ENCODE results near the gene ANKRD33B.

The ANKRD33B gene

DNA sequence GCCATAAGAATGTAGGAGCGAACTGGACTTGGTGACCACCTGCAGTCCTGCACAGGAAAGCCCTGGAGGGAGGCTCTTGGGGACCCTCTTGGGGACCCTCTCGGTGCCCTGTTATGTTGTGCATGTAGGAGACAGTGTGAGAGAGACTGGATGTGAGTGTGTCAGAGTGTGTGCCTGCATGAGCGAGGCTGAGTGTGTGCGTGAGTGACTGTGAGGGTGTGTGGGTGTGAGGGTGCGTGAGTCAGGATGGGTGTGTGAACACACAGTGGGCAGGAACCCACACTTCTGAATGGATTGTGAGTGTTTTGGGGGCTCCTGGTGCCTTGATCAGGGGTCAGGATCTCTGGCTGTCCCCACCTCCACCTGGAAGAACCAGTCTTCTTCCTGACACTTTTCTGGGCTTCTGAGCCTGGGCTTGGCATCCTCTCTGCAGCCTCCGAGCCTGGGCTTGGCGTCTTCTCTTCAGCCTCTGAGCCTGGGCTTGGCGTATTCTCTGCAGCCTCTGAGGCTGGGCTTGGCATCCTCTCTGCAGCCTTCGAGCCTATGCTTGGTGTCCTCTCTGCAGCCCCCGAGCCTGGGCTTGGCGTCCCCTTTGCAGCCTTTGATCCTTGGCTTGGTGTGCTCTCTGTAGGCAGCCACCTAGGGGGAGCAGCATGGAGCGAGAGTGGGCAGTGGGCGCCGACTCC is 25.6 kb upstream of the ANKRD33B start:
- Histone ChIP-seq H3K4me1 (ENCODE audit: control insufficient read depth, insufficient read depth, low read length) (peaks cover 4% of the 10 kb centered on the region; the same call in 1 of the 2 replicates), H3K27me3 (ENCODE audit: control insufficient read depth, insufficient read depth, low read length) (peaks cover 12% of the 10 kb centered on the region), H3K27ac (ENCODE audit: low read depth, low read length) (no peak overlapping the region), H3K9me3 (ENCODE audit: control insufficient read depth, insufficient read depth, low read depth, low read length) (no peaks in the 10 kb centered on the region), H3K36me3 (ENCODE audit: control insufficient read depth, insufficient read depth, low read length) (no peaks in the 10 kb centered on the region), H3K4me3 (ENCODE audit: low read depth, low read length) (no peak overlapping the region), H3K9ac (ENCODE audit: low read length) (no peak overlapping the region)

- H3K36me3 ChIP-seq (ENCODE audit: control insufficient read depth, insufficient read depth, low read length) = no peaks in the 10 kb centered on the region
- H3K27ac ChIP-seq (ENCODE audit: low read depth, low read length) = no peak overlapping the region
- peaks cover 8% of the 10 kb centered on the region for H3K27me3 ChIP-seq (ENCODE audit: control insufficient read depth, insufficient read depth, low read length)
- peaks cover 4% of the 10 kb centered on the region; the same call in 1 of the 2 replicates for H3K4me1 ChIP-seq (ENCODE audit: control insufficient read depth, insufficient read depth, low read length)
- no peak overlapping the region for H3K4me3 ChIP-seq (ENCODE audit: low read depth, low read length)
- no peaks in the 10 kb centered on the region for H3K9me3 ChIP-seq (ENCODE audit: control insufficient read depth, insufficient read depth, low read depth, low read length)
- no peak overlapping the region for H3K9ac ChIP-seq (ENCODE audit: low read length)
Measured at GRCh38 chr5:10538789-10539686, 24.8 kb upstream of the ANKRD33B start.

DNA sequence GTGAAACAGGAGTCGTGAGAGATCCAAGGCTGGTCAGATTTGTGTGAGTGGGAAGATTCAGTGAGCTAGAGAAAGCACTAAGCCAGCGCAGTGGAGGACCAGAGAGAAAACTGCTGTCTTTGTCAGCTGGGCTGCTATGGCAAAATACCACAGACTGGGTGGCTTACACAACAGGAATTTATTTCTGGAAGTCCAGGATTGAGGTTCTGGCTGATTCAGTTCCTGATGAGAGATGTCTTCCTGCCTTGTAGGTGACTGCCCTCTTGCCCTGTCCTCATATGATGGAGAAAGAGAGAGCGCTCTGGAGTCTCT is 24.2 kb upstream of the ANKRD33B start:
- Histone ChIP-seq H3K4me1 (ENCODE audit: control insufficient read depth, insufficient read depth, low read length) (peaks cover 4% of the 10 kb centered on the region; the same call in 1 of the 2 replicates), H3K4me3 (ENCODE audit: low read depth, low read length) (no peak overlapping the region), H3K9ac (ENCODE audit: low read length) (no peak overlapping the region), H3K9me3 (ENCODE audit: control insufficient read depth, insufficient read depth, low read depth, low read length) (no peaks in the 10 kb centered on the region), H3K27me3 (ENCODE audit: control insufficient read depth, insufficient read depth, low read length) (peaks cover 8% of the 10 kb centered on the region), H3K27ac (ENCODE audit: low read depth, low read length) (no peak overlapping the region), H3K36me3 (ENCODE audit: control insufficient read depth, insufficient read depth, low read length) (no peaks in the 10 kb centered on the region)

DNA sequence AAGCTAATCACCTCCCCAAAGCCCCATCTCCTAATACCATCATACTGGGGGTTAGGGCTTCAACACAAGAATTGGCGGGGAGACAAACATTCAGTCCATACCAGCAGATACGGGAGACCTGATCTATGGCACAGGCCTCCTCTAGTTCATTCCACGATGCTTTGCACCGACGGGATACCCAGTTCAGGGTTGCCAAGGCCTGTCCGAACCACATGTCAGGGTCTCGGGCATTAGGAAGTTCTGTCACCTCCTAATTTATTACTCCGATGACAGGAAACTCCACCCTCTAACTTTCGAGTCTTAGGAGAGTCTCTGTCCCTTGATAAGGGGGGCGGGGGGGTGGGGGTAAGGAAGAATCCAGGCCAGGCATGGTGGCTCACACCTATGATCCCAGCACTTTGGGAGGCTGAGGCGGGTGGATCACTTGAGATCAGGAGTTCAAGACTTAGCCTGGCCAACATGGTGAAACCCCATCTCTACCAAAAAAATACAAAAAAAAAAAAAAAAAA is 23.8 kb upstream of the ANKRD33B start:
- H3K9me3 ChIP-seq (ENCODE audit: control insufficient read depth, insufficient read depth, low read depth, low read length) = no peaks in the 10 kb centered on the region
- H3K4me1 ChIP-seq (ENCODE audit: control insufficient read depth, insufficient read depth, low read length) = peaks cover 4% of the 10 kb centered on the region; the same call in 1 of the 2 replicates
- no peak overlapping the region for H3K9ac ChIP-seq (ENCODE audit: low read length)
- no peak overlapping the region for H3K4me3 ChIP-seq (ENCODE audit: low read depth, low read length)
- peaks cover 8% of the 10 kb centered on the region for H3K27me3 ChIP-seq (ENCODE audit: control insufficient read depth, insufficient read depth, low read length)
- H3K36me3 ChIP-seq (ENCODE audit: control insufficient read depth, insufficient read depth, low read length) = no peaks in the 10 kb centered on the region
- no peak overlapping the region for H3K27ac ChIP-seq (ENCODE audit: low read depth, low read length)

- peaks cover 4% of the 10 kb centered on the region; the same call in 1 of the 2 replicates for H3K4me1 ChIP-seq (ENCODE audit: control insufficient read depth, insufficient read depth, low read length)
- no peak overlapping the region for H3K4me3 ChIP-seq (ENCODE audit: low read depth, low read length)
- no peaks in the 10 kb centered on the region for H3K9me3 ChIP-seq (ENCODE audit: control insufficient read depth, insufficient read depth, low read depth, low read length)
- no peaks in the 10 kb centered on the region for H3K36me3 ChIP-seq (ENCODE audit: control insufficient read depth, insufficient read depth, low read length)
- no peak overlapping the region for H3K27ac ChIP-seq (ENCODE audit: low read depth, low read length)
- H3K9ac ChIP-seq (ENCODE audit: low read length) = no peak overlapping the region
- peaks cover 8% of the 10 kb centered on the region for H3K27me3 ChIP-seq (ENCODE audit: control insufficient read depth, insufficient read depth, low read length)
Measured at GRCh38 chr5:10540951-10541646, 22.8 kb upstream of the ANKRD33B start.

GRCh38 chr5:10542055-10542550 is 21.8 kb upstream of the ANKRD33B start:
- no peak overlapping the region for H3K27ac ChIP-seq (ENCODE audit: low read depth, low read length)
- no peaks in the 10 kb centered on the region for H3K9me3 ChIP-seq (ENCODE audit: control insufficient read depth, insufficient read depth, low read depth, low read length)
- H3K27me3 ChIP-seq (ENCODE audit: control insufficient read depth, insufficient read depth, low read length) = peaks cover 8% of the 10 kb centered on the region
- no peak overlapping the region for H3K9ac ChIP-seq (ENCODE audit: low read length)
- no peak overlapping the region for H3K4me3 ChIP-seq (ENCODE audit: low read depth, low read length)
- H3K36me3 ChIP-seq (ENCODE audit: control insufficient read depth, insufficient read depth, low read length) = no peaks in the 10 kb centered on the region
- H3K4me1 ChIP-seq (ENCODE audit: control insufficient read depth, insufficient read depth, low read length) = peaks cover 2% of the 10 kb centered on the region; the same call in 1 of the 2 replicates

- H3K9ac ChIP-seq (ENCODE audit: low read length) = no peak overlapping the region
- no peak overlapping the region for H3K4me3 ChIP-seq (ENCODE audit: low read depth, low read length)
- no peak overlapping the region for H3K27ac ChIP-seq (ENCODE audit: low read depth, low read length)
- H3K9me3 ChIP-seq (ENCODE audit: control insufficient read depth, insufficient read depth, low read depth, low read length) = peaks cover 2% of the 10 kb centered on the region
- peaks cover 3% of the 10 kb centered on the region for H3K27me3 ChIP-seq (ENCODE audit: control insufficient read depth, insufficient read depth, low read length)
- no peaks in the 10 kb centered on the region for H3K4me1 ChIP-seq (ENCODE audit: control insufficient read depth, insufficient read depth, low read length)
- H3K36me3 ChIP-seq (ENCODE audit: control insufficient read depth, insufficient read depth, low read length) = no peaks in the 10 kb centered on the region
Measured at GRCh38 chr5:10543585-10544040, 20.3 kb upstream of the ANKRD33B start.

DNA sequence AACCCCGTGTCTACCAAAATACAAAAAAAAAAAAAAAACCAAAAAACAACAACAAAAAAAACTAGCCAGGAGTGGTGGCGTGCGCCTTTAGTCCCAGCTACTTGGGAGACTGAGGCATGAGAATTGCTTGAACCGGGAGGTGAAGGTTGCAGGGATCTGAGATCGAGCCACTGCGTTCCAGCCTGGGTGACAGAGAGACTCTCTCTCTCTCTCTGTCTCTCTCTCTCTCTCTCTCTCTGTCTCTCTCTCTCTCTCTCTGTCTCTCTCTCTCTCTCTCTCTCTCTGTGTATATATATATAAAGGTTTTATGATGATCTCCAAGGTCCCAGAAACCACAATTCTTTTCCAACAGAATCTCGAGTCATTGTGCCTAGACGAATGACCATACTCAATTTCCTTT is 18.8 kb upstream of the ANKRD33B start:
- Histone ChIP-seq H3K27me3 (ENCODE audit: control insufficient read depth, insufficient read depth, low read length) (no peaks in the 10 kb centered on the region), H3K4me3 (ENCODE audit: low read depth, low read length) (no peak overlapping the region), H3K4me1 (ENCODE audit: control insufficient read depth, insufficient read depth, low read length) (peaks cover 2% of the 10 kb centered on the region), H3K9ac (ENCODE audit: low read length) (no peak overlapping the region), H3K27ac (ENCODE audit: low read depth, low read length) (no peak overlapping the region), H3K36me3 (ENCODE audit: control insufficient read depth, insufficient read depth, low read length) (no peaks in the 10 kb centered on the region), H3K9me3 (ENCODE audit: control insufficient read depth, insufficient read depth, low read depth, low read length) (peaks cover 6% of the 10 kb centered on the region)

GRCh38 chr5:10546186-10546585 is 17.7 kb upstream of the ANKRD33B start:
- no peaks in the 10 kb centered on the region for H3K27me3 ChIP-seq (ENCODE audit: control insufficient read depth, insufficient read depth, low read length)
- peaks cover 6% of the 10 kb centered on the region for H3K9me3 ChIP-seq (ENCODE audit: control insufficient read depth, insufficient read depth, low read depth, low read length)
- peaks cover 13% of the 10 kb centered on the region for H3K4me1 ChIP-seq (ENCODE audit: control insufficient read depth, insufficient read depth, low read length)
- H3K27ac ChIP-seq (ENCODE audit: low read depth, low read length) = no peak overlapping the region
- no peak overlapping the region for H3K9ac ChIP-seq (ENCODE audit: low read length)
- H3K36me3 ChIP-seq (ENCODE audit: control insufficient read depth, insufficient read depth, low read length) = no peaks in the 10 kb centered on the region
- H3K4me3 ChIP-seq (ENCODE audit: low read depth, low read length) = no peak overlapping the region

GRCh38 chr5:10548418-10549122 is 15.3 kb upstream of the ANKRD33B start:
- H3K4me3 ChIP-seq (ENCODE audit: low read depth, low read length) = no peak overlapping the region
- no peak overlapping the region for H3K27ac ChIP-seq (ENCODE audit: low read depth, low read length)
- H3K36me3 ChIP-seq (ENCODE audit: control insufficient read depth, insufficient read depth, low read length) = no peaks in the 10 kb centered on the region
- H3K9ac ChIP-seq (ENCODE audit: low read length) = no peak overlapping the region
- H3K27me3 ChIP-seq (ENCODE audit: control insufficient read depth, insufficient read depth, low read length) = no peaks in the 10 kb centered on the region
- peaks cover 6% of the 10 kb centered on the region for H3K9me3 ChIP-seq (ENCODE audit: control insufficient read depth, insufficient read depth, low read depth, low read length)
- peaks cover 27% of the 10 kb centered on the region for H3K4me1 ChIP-seq (ENCODE audit: control insufficient read depth, insufficient read depth, low read length)
